ENCODE data around the gene ANKRD40CL. TPM values are rescaled to one million over a fixed set of nuclear protein-coding genes. Genes with fewer than 3 reads are reported as not detected.
"Not testable (repeated sequence)": the region's sequence is repeated elsewhere in the genome, so short reads cannot be mapped to it uniquely, and the experiment has no call there.

Gene ANKRD40CL
- total RNA-seq, 2 donors from 2014 or later = 63.4 to 75.8 TPM

- intact Hi-C loops (cut with DNase I, micrococcal nuclease) = no loop called here
- ATAC-seq = peak; percentile 49
- DNase-seq = no peak
Observed at GRCh38 chr17:50725769-50726655, 41.3 kb downstream of the ANKRD40CL start.

DNA sequence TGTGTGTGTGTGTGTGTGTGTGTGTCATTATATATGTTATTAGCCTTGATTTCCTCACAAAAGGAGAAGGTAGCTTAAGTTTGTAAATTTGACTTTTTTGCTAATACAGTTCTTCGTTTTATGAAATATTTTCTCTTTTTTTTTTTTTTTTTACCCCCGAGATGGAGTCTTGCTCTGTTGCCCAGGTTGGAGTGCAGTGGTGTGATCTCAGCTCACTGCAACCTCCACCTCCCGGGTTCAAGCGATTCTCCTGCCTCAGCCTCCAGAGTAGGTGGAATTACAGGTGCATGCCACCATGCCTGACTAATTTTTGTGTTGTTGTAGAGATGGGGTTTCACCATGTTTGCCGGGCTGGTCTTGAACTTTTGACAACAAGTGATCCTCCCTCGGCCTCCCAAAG, 42.7 kb downstream of the ANKRD40CL start:
- intact Hi-C loops (cut with DNase I, micrococcal nuclease); DNase-seq; ATAC-seq: not testable (repeated sequence)

DNA sequence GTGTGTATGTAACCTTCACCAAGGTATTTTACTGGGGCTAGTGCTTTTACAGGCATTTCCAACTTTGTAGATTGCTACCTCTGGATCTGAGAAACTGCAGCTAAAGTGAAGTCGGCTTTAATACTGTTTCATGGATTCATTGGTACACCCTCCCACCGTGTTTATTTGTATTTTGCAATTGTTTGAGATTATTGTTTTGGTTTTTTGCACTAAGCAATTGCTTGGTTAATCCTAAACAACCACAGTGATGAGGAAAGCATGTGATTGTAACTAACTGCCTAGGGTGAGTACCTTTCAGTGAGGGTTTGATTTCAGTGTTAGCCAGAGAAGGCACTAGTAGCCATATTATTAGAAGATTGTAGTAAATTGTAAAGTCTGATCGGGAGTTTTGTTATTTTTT, 44.6 kb downstream of the ANKRD40CL start:
- DNase-seq (no peak), ATAC-seq (no peak)
- intact Hi-C loops (cut with DNase I, micrococcal nuclease) = no loop called here

DNA sequence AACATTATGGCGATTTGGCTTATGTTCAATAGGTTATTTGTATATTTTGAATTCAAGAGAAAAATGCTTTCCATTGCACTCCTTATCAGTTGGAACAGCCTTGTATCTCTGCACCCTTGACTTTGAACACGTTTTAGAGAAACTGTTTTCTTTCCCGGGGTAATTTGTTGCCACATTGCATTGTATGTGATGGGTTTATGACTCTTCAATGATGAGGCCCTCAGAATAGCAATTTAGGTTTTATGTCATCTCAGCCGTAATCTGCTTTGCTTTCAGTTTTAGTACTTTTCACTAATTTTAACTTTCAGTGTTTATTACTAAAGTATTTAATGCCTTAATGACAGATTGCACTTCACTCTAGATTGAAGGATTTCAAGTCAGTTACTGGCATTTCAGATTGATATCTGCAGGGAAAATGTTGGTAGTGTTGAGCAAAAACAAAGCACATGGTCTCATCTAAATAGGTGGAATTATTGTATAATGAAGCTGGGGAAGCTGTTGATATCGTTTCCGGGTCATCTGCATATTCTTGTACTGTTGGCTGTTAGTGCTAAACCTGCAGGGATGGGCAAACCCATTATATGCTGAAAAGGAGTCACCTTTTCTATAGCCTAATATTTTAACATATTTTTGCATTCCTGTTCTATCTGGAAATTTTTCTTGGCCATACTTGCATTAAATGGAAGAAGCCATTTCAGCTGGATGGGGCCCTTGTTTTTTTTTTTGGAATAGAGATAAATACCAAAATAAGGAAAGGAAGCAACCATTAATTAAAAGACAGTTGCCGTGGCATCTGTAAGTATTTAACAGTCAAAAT, 45.9 kb downstream of the ANKRD40CL start:
- DNase-seq (no peak), ATAC-seq (peak; percentile 21)
- intact Hi-C loops (cut with DNase I, micrococcal nuclease) = no loop called here

- ATAC-seq (peak; percentile 3), DNase-seq (no peak)
- intact Hi-C loops (cut with DNase I, micrococcal nuclease) = no loop called here
Observed at GRCh38 chr17:50719924-50720794, 47.2 kb downstream of the ANKRD40CL start.

DNA sequence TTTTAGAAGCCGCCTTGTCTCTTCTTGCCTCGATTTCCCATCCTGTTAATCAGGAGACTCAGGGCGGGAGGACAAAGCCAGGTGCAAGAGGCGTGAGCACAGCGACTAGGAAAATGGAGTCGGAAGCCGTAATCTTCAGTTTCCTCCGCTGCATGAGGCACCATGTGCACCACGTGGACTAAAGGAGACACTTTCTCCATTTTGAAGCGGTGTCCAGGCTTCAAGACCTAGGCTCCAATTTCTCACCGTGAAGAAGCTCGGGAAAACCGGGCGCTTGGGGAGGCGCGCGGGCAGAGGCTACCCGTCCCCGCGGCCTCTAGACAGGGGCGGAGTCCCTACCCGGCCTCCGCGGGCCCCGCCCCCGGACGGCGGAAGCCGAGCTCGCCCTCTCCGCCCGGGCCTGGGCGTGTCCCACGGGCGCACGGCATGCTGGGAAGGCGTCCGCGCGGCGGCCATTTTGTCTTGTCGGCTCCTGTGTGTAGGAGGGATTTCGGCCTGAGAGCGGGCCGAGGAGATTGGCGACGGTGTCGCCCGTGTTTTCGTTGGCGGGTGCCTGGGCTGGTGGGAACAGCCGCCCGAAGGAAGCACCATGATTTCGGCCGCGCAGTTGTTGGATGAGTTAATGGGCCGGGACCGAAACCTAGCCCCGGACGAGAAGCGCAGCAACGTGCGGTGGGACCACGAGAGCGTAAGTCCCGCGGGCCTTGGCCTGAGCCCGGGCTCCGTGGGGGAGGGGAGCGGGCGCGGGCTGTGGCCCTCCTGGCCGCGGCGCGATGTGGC, 48.0 kb downstream of the ANKRD40CL start, which contains the start of gene LUC7L3:
TSS of gene LUC7L3 (plus strand) at position 460 of the 780 bp plus-strand sequence. CDS start at position 590, 130 bp downstream.
- peak; percentile 91 to 95 for DNase-seq
- intact Hi-C loops (cut with DNase I, micrococcal nuclease) = no loop called here
- ATAC-seq = peak; percentile 94

GRCh38 chr17:50715471-50715870, 51.8 kb downstream of the ANKRD40CL start:
- ATAC-seq = no peak
- intact Hi-C loops (cut with DNase I, micrococcal nuclease) = no loop called here
- no peak for DNase-seq

- ATAC-seq = no peak
Observed at GRCh38 chr17:50712641-50713040, 54.7 kb downstream of the ANKRD40CL start.

More at GRCh38 chr17:50712641-50713040, 54.7 kb downstream of the ANKRD40CL start:
- intact Hi-C loops (cut with DNase I, micrococcal nuclease) = no loop called here
- no peak for DNase-seq

Small RNA genes within 50 kb of the gene (microRNA-seq; reads per million reads assigned to microRNA genes)
- 0 to 0.53 reads per million in 2 donors for gene MIR8059

Other genes with a start within 250 kb of the ANKRD40CL start
- 10 to 100 TPM; 40.1 to 58.5 TPM for gene EPN3, start 234.8 kb downstream of the ANKRD40CL start, total RNA-seq
- 10 to 100 TPM; 61.1 to 66.7 TPM for gene SPATA20, start 220.3 kb downstream of the ANKRD40CL start, total RNA-seq
- under 1 TPM; 0.03 to 0.06 TPM for gene CACNA1G, start 206.8 kb downstream of the ANKRD40CL start, total RNA-seq
- gene ABCC3, start 132.6 kb downstream of the ANKRD40CL start, total RNA-seq = 100 to 1,000 TPM; 251 to 373 TPM
- 10 to 100 TPM; 23.9 to 28.8 TPM for gene ANKRD40, start 59.6 kb downstream of the ANKRD40CL start, total RNA-seq
- 100 to 1,000 TPM in 1 of 2 donors, 10 to 100 TPM in 1; 90.0 to 110 TPM for gene LUC7L3, start 47.9 kb downstream of the ANKRD40CL start, total RNA-seq
- under 1 TPM; 0.06 to 0.08 TPM for gene WFIKKN2, start 68.1 kb upstream of the ANKRD40CL start, total RNA-seq
- gene TOB1, start 98.8 kb upstream of the ANKRD40CL start, total RNA-seq = 100 to 1,000 TPM; 138 to 175 TPM